Heart right ventricle (tissue), 16 donors: ENCODE results near the gene ZBTB7C. TPM values are rescaled to one million over a fixed set of nuclear protein-coding genes. Genes with fewer than 3 reads are reported as not detected.

Source experiments
- ATAC-seq, 8 donors: fragments of 200-7000 bp; cut with Tn5 transposase; one replicate each; pipeline ENCODE4 v1.9.1; 2020; ENCODE audit warnings: mild to moderate bottlenecking in 8 of 8, moderate library complexity in 8 of 8, moderate number of reproducible peaks in 1 of 8
- DNase-seq, 2 donors: peaks; one replicate each; pipeline ENCODE4 v3.0.0-alpha.2; 2020
- H3K27ac ChIP-seq, 10 donors: fragments of 200-600 bp; sonication (generic) in 2 of 10; one replicate each; pipeline versions ENCODE4 v1.5.0 to v1.8.0; 2020 to 2022; ENCODE audit warnings: mild to moderate bottlenecking in 3 of 10
- H3K27me3 ChIP-seq, 7 donors: fragments of 200-600 bp; one replicate each; pipeline ENCODE4 v1.8.0; 2021 to 2022; ENCODE audit warnings: mild to moderate bottlenecking in 2 of 7
- H3K36me3 ChIP-seq, 9 donors: fragments of 200-600 bp; sonication (generic) in 1 of 9; one replicate each; pipeline versions ENCODE4 v1.5.0 to v1.8.0; 2020 to 2022; ENCODE audit warnings: mild to moderate bottlenecking in 2 of 9
- H3K4me1 ChIP-seq, 9 donors: fragments of 200-600 bp; sonication (generic) in 1 of 9; one replicate each; pipeline versions ENCODE4 v1.5.0 to v1.8.0; 2020 to 2022; ENCODE audit warnings: mild to moderate bottlenecking in 4 of 9
- H3K4me3 ChIP-seq, 10 donors: fragments of 200-600 bp; sonication (generic) in 2 of 10; one replicate each; pipeline versions ENCODE4 v1.5.0 to v1.8.0; 2020 to 2022; ENCODE audit warnings: mild to moderate bottlenecking in 7 of 10, moderate library complexity in 2 of 10
- H3K9me3 ChIP-seq, 11 donors: fragments of 200-600 bp in 10 of 11; sonication (generic) in 2 of 11; one replicate each; pipeline versions ENCODE4 v1.5.0 to v1.8.0; 2013 to 2022; ENCODE audit warnings: mild to moderate bottlenecking in 2 of 11, control low read depth in 1 of 11, moderate library complexity in 1 of 11
- CTCF ChIP-seq, 9 donors: fragments of 200-600 bp; sonication (generic) in 2 of 9; IDR thresholded peaks; one replicate each; pipeline versions ENCODE4 v1.5.0 to v1.8.0; 2021 to 2022; ENCODE audit warnings: antibody characterized with exemption in 9 of 9, mild to moderate bottlenecking in 5 of 9, moderate library complexity in 1 of 9
- whole genome bisulfite sequencing, 2 donors: extraction: QIAGEN DNeasy Blood & Tissue Kit; methylation state at CpG; one replicate each; pipeline ENCODE4 v1.1.7; 2013; ENCODE audit warnings: inconsistent platforms in 1 of 2; 5-methylcytosine and 5-hydroxymethylcytosine counted together
- intact Hi-C, 10 donors: fragments of 100-400 bp; cut with DNase I; formaldehyde crosslinking; loops; one replicate each; pipeline versions ENCODE4 v1.11.1 to v1.14.2; 2022
- polyA plus RNA-seq, 2 donors: library from polyadenylated mRNA; stranded (reverse); fragments of 200-250 nt; gene quantifications; one replicate each; pipeline ENCODE4 v1.2.3, GENCODE V29; 2013
- total RNA-seq, 10 donors: library from RNA; stranded (reverse); fragmentation: NEBNext Ultra II Directional in 3 of 10; extraction: Animal tissue kit (Norgen Biotek cat#: 25700) in 3 of 10; gene quantifications; one replicate each; pipeline versions ENCODE4 v1.2.1 to v1.2.4, GENCODE V29; 2021 to 2023
- donor health status: Arrhythmogenic right ventricular cardiomyopathy.
- donor health status: ischemic (EF 13 %, LVEDD 7.1; RV severe dilation, severe dysfunction).
- donor health status: healthy with polysubstance abuse.
- donor health status: DM: no; HTN: yes; CAD: no.
- donor health status: DM: no; HTN: no; CAD: no.
- donor health status: ischemic (EF 25% LVEDD 6.9; RV normal size, moderate dysfunction).
- donor health status: ischemic (EF 25% LVEDD 5.7; RV mildly dilated, moderate dysfunction).
- donor health status: healthy.
- donor health status: DM: yes; HTN: yes; CAD: no.
- donor health status: Ischemic cardiomyopathy.
- donor health status: ischemic (EF 35%, LVEDD 5.7; RV mildly dilated, moderate dysfunction).
- donor health status: nonischemic (EF 11% LVEDD 7.7; RV severe dilation, severe dysfunction).
- donor health status: DM: yes; HTN: yes; CAD: no.
- donor health status: PGD.
- donor health status: ischemic (EF 29% LVEDD 5.4; RV normal size, mild dysfunction).
- donor health status: nonischemic (EF 23%, LVEDD 6.1; RV moderate dilation, normal function).

ZBTB7C gene
- total and polyA plus RNA-seq, 12 donors = 0.49 to 6.3 (median 1.5) TPM

- intact Hi-C loops = no loop called here
- Histone ChIP-seq H3K4me3 (no peak overlapping the region), H3K9me3 (peaks cover 0 to 3% (median 0%) of the 10 kb centered on the region in 11 donors), H3K36me3 (no peaks in the 10 kb centered on the region), H3K27ac (no peak overlapping the region), H3K4me1 (no peaks in the 10 kb centered on the region), H3K27me3 (no peaks in the 10 kb centered on the region)
- no peak for ATAC-seq
- no peak for TF ChIP-seq CTCF (IDR thresholded peaks at IDR 0.05)
- WGBS, 2 donors = 74 to 84% methylated on average over 1 of the region's 1 CpG
- DNase-seq = no peak
These were observed 158.7 kb downstream of the ZBTB7C start for GRCh38 chr18:48250362-48250907.

GRCh38 chr18:48249854-48250253 lies 159.3 kb downstream of the ZBTB7C start:
- ATAC-seq (no peak), DNase-seq (no peak)
- no peaks in the 10 kb centered on the region for H3K36me3 ChIP-seq
- intact Hi-C loops = no loop called here
- no peak for TF ChIP-seq CTCF (IDR thresholded peaks at IDR 0.05)
- H3K9me3 ChIP-seq = peaks cover 0 to 2% (median 0%) of the 10 kb centered on the region in 11 donors
- 84 to 86% methylated on average over 5 of the region's 5 CpGs for WGBS, 2 donors
- no peaks in the 10 kb centered on the region for H3K27me3 ChIP-seq
- no peak overlapping the region for H3K27ac ChIP-seq
- no peak overlapping the region for H3K4me3 ChIP-seq
- no peaks in the 10 kb centered on the region for H3K4me1 ChIP-seq

GRCh38 chr18:48244530-48244929 lies 164.7 kb downstream of the ZBTB7C start:
- intact Hi-C loops = no loop called here
- ATAC-seq (no peak), DNase-seq (no peak)
- Histone ChIP-seq H3K27ac (no peak overlapping the region), H3K9me3 (peaks cover 0 to 22% (median 0%) of the 10 kb centered on the region in 11 donors), H3K27me3 (no peaks in the 10 kb centered on the region), H3K4me3 (no peak overlapping the region), H3K36me3 (no peaks in the 10 kb centered on the region), H3K4me1 (no peaks in the 10 kb centered on the region)
- TF ChIP-seq CTCF (IDR thresholded peaks at IDR 0.05) = no peak

- Histone ChIP-seq H3K4me3 (no peak overlapping the region), H3K4me1 (peaks cover 0 to 4% (median 0%) of the 10 kb centered on the region in 9 donors), H3K9me3 (peaks cover 0 to 25% (median 0%) of the 10 kb centered on the region in 11 donors), H3K36me3 (no peaks in the 10 kb centered on the region), H3K27ac (no peak overlapping the region), H3K27me3 (peaks cover 0 to 21% (median 0%) of the 10 kb centered on the region in 7 donors)
- DNase-seq (no peak), ATAC-seq (no peak)
- WGBS, 2 donors = 46 to 50% methylated on average over 3 of the region's 3 CpGs
- TF ChIP-seq CTCF (IDR thresholded peaks at IDR 0.05) = no peak
- intact Hi-C loops = loop anchor here in 4 of 10 donors (10.0 kb wide), 1 partner anchor 206 kb away; no protein-coding TSS in a partner anchor
These were observed 170.5 kb downstream of the ZBTB7C start for GRCh38 chr18:48238636-48239035.
